ENCODE results near the gene LRRN2.
"Not testable (repeated sequence)": the region's sequence is repeated elsewhere in the genome, so short reads cannot be mapped to it uniquely, and the experiment has no call there.

Gene LRRN2

DNA sequence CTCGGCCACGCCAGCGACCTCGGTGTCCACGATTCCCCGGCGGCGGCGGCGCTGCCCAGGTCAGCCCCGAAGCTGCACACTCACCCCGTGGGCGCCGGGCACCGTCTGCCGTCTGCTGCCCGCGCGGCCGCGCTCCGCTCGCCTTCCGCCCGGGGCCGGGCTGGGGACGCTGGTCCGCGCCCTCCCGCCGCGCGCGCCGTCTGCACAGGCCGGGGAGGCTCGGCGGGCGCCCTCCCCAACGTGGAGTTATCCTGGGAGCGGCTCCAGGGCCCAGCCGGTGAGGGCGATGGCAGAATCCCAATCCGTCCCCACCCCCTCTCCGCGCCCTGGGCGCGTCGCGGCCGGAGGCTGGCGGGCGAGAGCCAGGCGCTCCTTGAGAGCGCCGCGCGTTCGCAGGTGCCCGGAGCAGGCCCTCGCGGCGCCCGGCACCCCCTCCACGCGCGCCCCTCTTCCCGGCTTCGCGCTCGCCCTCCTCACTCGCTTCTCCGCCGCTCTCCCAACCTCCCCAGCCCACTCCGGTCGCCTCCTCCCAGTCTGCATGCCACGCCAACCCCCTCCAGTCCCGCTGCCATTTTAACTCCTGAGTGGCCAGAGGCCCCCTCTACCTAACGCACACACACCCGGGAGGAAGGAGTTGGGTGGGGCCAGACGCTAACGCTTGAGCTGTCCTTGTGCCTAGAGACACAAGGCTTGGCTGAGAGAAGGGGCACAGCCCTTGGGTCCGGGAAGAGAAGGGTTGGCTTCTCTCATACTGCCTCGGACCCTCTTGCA is at the start of gene LRRN2:
LRRN2 (minus strand) TSS at position 503 of the 771 bp plus-strand sequence. CDS start 65,746 bp downstream, outside the sequence.
- no peak for DNase-seq (ENCODE audit: low read depth)

DNA sequence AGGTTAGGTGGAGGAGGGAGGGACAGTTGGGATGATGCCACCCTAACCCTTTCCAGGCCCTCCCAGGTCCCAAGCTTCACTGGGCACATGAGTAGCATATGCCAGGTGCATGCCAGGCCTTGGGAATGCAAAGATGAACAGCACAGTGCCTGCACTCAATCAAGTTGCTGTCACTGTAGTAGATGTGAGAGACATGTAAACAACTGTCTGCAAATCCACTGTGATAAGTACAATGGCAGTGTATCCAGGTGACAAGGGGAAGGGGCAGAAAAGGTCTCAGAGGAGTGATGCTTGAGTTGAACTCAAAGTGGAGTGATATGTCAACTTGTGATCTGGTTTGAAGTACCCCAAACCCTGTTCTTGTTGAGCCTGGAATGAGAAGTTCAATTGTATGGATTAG is 49.5 kb upstream of the LRRN2 start:
- DNase-seq (ENCODE audit: low read depth), result no peak

DNA sequence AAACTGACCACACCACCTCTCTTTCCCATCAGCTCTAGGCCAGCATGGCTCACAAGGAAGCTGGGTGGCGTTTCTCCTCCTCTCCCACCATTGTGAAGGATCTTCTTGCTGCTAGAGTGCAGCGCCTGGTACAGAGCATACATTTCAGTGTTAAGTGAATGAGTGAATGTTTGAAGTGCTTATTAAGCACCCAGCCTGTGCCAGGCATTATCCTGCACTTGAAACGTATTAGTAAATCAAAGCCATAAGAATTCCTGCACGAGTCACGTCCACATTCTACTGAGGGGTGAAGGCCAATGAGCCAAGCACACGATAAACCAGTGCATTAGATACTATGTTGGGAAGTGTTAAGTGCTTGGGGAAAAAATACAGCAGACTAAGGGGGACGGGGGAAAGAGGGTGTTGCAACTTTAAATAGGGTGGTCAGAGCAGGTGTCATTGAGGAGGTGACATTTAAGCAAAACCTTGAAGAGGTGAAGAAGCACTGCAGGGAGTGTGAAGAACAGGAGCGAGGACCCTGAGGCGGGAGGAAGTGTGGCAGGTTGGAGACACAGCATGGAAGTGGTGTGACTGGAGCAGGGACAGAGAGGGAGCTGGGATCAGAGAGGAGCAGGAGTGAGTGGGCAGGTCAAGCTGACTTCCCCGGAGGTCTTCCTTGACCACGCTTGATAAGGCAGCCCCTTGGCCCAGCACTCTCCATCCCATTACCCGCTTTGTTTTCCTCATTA is 48.5 kb upstream of the LRRN2 start:
- DNase-seq (ENCODE audit: low read depth), result no peak

DNA sequence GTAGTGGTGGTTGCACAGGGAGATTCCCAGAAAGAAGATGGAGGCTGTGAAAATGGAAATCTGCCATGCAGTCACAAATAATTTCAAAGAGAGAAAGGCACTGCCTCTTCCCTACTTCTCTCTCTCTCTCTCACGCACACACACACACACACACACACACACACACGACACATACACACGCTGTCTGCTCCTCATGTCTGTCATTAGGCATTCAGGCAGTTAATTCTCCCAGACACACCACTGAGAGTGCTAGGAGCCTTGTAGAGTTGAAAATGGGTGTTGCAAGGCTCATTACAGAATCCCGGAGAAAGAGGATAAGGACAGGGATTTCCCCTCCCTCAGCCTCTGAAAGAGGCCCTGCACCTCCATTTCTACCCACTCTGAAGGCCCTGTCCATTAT is 47.8 kb upstream of the LRRN2 start:
- no peak for DNase-seq (ENCODE audit: low read depth)

DNA sequence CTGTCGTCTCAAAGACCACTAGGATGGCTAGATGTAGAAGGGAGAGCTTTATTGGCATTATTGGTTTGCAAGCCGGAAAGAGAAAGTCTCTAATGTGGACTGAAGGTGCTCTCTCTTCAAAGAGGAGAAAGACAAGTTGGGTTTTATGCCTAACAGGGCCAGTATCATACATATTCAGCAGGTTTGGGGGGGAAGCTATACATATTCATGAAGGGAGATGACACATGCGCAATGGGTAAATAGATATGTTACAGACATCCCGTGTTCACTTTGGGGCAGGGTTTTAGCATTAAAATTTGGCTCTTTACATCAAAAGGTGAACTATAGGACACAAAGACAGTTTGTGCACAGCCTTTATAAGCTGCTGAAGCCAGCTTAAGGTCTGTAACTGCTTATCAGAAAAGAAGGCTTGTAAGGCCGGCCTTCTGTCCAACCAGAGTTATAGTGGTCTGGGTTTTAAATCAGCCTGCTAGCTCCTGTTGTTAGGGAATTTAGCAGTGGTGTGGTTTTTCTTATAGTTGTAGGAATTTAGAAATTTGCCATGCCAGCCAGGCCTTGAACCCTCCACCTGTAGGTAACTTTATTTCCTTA is 46.5 kb upstream of the LRRN2 start:
- DNase-seq (ENCODE audit: low read depth), result no peak

DNA sequence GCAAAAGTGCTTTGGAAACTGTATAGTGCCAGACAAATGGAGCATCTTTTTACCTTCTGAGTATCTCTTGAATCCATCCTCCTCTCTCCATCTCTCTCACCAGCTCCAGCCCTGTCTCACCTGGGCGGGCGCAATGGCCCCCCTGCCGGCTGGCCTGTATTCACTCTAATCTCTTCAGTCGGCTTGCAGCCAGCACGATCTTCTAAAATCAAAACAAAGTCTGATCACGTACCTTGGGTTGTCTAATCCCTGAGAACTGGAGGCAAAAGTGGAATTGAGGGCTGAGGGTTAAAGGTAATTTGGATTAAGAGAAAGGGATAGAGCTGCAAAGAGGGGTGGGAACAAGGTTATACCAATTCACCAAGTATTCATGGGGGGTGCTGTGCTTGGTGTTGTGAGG is 46.0 kb upstream of the LRRN2 start:
- DNase-seq (ENCODE audit: low read depth), result no peak

DNA sequence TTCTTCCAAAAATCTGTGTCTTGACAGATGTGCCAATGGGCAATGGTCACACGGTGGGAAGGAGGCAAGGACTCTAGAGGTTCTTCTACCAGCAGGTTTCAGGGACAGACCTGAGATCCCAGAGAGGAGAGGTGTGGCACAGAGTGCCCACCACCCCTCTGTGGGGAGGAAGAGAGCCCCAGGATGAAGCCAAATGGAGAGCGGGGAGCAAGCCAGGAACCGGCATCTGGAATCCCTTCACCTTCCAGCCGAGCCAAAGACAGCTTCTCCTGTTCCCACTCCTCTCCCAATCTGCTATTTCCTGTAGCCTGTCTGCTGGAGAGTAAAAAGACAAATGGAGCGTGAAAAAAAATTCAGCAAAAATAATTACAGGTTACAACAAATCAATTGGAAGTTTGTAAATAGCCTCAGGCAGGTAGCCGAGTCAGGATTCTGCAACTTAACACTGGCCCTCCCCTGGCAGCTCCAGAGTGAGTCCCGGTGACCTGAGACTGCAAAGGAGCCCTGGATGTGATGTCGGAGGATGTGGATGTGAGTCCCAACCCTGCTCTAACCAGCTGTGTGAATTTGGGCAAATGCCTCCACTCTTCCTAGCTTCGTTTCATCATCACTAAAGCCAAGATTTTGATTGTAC is 45.4 kb upstream of the LRRN2 start:
- no peak for DNase-seq (ENCODE audit: low read depth)

DNA sequence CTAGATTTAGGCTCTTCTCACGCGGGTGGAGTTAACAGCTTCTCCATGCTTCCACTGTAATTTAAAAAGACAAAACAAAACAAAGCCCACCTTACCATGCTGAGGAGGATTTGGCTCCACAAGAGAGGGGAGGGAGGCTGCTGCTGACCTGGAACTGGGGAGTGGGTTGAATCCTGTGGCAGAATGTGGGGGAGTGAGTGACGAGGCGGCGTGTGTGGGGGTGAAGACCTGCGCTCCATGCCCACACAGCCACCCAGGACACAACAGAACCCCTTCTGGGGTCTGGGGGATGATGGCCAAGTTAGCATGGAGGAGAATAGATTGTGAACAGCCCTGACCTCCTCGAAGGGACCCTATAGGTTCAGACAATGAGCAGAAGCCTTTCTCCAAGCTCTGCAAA is 44.0 kb upstream of the LRRN2 start:
- DNase-seq (ENCODE audit: low read depth), result no peak

DNA sequence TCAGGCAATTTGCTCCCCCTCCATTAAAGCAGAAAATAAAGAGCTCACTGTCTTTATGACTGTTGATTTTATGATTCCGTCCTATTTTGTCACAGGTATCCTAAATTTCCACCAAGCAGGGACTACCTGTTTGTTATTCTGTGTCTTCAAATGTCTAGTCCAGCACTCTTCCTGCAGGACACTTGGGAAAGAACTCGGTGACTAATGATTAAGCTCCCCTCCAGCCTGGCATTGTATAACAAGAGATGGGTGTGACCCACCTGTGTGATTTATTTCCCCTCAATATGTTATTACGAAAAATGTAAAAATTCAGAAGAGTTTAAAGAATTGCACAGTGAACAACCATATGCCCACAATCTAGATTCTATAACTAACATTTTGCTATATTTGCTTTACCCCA is 42.9 kb upstream of the LRRN2 start:
- DNase-seq (ENCODE audit: low read depth), result no peak

DNA sequence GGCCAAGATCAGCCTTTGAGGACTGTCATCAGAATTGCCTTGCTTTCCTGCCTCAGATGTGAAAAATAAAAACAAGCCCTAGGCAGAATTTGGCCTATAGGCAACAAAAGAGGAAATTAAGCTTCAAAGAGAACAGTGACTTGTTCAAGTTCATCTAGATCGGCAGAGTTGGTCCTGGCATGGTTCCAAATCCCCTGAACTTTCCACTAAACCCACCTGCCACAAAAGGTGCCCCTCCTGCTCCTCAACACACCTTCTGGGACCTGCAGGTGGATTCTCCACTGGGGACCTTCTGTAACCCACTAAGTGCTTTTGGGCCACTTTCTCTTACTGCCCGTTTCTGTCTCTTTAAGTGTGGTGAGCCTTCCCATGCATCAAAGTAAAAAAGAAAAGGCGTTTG is 42.5 kb upstream of the LRRN2 start:
- no peak for DNase-seq (ENCODE audit: low read depth)

DNA sequence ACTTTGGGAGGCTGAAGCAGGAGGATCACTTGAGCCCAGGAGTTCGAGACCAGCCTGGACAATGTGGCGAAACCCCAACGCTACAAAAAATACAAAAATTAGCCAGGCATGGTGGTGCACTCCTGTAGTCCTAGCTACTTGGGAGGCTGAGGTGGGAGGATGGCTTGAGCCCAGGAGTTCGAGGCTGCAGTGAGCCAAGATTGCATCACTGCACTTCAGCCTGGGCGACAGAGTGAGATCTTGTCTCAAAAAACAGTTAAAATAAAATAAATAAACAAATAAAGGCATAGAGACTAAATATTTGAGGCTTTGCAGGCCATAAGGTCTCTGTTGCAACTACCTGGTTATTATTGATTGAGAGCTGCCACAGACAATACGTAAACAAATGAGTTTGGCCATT is 41.9 kb upstream of the LRRN2 start:
- DNase-seq (ENCODE audit: low read depth), result not testable (repeated sequence)

DNA sequence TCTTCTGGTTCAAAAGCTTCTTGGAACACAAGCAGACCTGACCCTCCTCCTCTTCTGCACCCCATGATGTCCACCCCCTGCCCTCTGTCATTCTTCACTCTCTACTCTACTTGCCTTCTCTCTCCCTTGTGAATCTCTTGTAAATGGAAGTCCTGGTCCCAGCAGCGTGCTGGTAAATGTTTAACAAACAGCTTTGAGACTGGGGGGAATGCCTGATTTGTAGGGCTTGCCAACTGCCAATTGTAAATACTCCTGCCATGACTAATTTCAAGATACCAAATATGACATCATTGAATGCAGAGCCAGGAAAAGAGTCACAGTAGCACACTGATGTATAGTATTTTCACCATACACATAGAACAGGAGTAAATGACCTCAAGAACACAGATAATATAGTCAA is 40.9 kb upstream of the LRRN2 start:
- no peak for DNase-seq (ENCODE audit: low read depth)

DNA sequence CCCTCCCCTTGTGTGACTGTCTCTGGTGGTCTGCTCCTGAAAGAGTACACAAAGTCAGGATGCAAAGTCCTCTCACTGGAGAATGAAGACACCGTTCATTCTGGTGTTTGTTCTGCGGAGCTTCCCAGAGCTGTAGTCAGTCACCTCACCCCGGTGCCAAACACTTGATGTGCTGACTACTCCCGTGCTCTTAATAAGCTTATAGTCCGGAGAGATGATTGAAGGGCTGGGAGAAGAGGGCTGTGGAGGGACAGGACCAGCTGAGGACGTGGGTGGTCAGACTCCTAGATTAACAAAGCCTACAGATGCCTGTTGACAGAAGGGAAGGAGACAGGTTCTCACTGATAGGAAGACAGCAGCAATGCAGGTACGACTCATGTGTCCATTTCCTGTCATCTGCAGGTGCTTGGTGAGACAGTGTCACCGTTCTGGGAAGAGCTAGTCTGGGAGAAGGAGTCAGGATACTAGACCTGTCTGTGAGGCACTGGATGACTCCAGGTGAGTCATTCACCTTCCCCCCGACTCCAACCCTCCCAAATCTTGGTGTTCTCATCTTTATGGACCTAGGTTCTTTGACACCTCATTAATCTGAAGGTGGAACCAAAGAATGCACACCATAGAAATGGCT is 40.4 kb upstream of the LRRN2 start:
- DNase-seq (ENCODE audit: low read depth), result no peak

DNA sequence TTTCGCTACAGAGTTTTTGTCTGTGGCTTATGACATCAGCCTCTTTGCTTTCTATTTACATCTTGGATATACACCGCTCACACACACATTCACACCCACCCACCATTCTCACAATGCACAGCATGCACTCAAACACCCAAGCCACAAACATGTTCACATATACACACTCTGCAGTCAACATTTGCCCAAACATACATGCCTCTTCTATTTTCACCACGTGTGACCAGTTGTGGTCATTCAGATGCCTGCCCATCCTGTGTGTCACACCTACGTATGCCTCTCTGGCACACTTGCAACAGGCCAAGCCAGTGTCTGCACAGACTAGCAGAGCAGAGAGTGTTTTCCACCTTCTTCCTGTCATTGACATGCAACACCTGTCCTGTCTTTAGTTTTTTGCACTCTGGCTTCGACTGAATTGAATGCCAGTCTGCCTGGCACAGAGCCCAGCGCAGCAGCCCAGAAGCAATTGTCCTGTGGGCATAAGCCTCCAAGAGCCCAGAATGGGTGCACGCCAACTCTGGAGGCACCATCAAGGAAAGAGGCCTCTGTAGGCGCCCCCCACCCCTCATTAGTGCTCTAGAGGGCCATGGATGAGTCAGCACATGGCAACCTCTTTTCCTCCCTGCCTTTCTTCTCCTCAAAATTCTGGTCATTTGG is 37.7 kb upstream of the LRRN2 start:
- DNase-seq (ENCODE audit: low read depth), result no peak

DNA sequence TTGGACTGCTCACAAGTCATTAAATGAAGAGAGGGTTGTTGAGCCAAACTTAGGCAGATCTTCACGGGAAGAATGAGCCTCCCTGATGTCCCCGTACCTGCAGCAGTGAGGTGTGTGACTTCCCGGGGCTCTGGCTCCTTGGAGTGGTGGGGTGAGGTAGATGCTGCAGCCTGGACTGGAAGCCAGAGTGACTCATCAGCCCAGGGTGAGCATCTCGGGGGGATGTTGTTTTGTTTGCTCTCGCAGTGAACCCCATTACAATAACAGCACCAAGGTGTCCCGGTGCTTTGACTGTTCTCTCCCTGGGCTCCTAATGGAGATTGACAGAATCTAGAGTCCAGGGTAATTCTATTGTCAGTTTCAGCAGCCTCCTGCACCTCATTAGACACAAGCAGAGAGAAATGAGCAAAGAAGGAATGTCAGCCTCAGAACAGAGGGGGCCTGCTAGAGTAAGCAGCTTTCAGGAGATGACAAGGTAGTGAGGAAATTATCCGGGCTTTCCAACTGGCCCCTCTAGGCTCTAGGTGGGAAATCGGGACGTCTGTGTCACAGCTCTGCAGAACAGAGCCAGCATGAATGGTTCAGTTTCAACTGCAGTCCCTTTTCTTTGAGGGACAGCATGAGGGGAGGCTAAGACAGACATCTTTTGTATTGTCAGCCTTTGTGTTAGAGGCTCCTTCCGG is 36.0 kb upstream of the LRRN2 start:
- no peak for DNase-seq (ENCODE audit: low read depth)

DNA sequence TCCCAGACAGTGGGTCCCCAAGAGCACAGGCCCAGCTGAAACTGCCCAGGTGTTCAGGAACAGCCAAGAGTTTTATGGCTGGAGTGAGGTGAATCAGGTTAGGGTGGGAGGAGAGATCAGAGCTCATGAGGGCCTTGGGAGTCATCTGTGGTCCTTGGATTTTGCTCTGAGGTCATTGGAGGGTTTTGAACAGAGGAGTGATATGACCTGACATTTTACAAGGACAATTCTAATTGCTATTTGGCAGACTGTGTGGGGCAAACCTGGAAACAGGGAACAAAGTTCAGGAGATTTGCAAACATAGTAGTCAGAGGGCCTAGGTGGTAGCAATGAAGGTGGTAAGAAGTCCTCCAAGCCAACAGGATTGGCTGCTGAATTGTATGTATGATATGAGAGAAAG is 31.1 kb upstream of the LRRN2 start:
- DNase-seq (ENCODE audit: low read depth), result no peak

DNA sequence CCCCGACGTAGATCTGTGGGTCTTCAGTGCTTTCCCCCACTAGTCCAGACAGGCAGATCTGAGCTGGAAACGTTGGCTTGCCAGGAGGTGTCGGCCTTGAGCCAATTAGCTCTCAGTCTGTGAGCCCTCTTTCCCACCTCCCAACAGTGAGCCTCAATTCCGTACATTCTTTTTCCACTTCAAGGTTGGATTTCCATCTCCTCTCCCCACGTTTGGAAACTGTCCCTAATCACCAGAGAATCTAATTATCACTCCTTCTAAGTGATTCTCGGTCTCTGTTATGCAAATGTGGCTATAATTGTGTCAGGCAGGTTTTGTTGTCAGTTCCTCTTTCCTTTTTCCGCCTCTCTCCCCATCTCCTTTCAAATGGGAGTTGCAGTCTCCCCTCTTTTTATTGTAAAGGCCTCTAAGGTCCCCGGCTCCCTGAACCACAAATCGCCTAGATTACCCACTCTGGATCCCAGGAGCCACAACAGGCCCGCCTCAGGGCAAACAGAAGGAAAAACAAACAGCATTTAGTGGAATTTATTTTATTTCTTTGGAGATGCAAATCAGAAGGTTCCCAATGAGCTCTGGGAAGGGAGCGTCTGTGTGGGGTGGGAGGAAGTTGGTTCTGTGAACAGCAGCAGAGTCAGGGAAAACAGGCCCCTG is 29.4 kb upstream of the LRRN2 start:
- DNase-seq (ENCODE audit: low read depth), result no peak

DNA sequence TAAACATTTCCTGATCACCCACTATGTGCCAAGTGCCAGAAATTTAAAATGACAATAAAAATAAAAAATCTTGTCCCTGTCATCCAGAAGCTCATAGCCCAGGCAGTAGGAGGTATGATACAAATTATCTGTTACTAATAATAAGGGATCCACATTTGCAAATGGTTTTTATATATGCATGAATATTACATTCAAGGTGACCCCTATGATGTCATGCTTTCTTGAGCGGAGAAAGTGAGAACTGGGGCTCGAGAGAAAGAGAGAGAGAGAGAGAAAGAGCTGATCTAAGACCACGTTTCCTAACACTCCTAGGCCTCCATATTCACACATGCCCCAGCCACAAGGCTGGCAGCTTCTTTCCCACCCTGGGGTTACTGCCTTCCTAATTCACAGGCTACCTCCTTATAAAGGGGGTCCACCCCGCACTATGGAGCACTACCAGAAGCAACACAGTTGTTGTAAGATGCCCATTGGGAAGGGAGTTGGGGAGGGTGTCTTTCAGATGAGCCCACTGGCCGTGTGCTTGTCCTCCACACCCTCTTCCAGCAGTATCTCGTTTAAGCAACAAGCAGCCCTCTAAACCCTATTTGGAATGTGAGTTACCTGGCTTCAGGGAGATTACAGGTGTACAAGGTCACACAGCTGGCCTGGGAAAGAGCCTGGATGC is 28.8 kb upstream of the LRRN2 start:
- no peak for DNase-seq (ENCODE audit: low read depth)

DNA sequence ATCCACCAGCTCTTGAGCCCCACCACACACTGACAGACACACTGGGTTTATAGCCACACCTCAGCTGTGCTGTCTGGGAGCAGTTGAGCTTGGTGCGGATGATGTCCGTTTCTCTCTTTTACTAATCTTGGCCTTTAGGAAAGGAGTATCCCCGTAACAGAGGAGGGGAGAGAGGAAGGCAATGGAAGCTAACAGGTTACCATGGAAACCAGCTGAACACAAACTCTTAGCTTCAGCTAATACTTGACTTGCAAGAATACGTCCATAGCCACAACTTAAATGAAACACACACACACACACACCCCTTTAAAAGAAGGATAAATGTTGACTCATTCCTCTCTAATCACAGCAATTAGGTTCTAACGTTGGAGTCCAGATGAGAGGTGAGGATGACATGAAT is 28.0 kb upstream of the LRRN2 start:
- no peak for DNase-seq (ENCODE audit: low read depth)

All from fibroblast of the conjunctiva (primary cell).